ENCODE results near the gene CEACAM19.
"Not testable (repeated sequence)": the region's sequence is repeated elsewhere in the genome, so short reads cannot be mapped to it uniquely, and the experiment has no call there.

CEACAM19 gene

DNA sequence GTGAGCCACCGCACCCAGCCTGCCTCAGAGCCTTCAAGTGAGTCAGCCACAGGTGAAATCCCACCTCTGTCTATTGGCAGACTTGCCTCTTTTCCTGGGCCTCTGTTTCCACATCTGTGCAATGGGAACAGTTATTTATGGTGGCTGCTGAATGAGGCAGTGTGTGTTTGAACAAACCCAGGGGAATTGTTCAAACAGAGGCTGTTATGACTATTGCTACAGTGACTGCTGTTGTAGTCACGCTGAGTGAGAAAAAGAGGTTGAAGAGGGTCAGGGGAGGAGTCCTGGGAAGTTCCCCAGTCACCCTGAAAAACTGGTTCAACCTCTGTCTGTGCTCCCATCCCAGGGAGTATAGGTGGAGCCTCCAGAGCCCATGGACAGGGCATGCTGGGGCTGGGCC lies at the start of gene CEACAM19:
Gene CEACAM19, plus strand, starts transcription at position 83 of the 400 bp plus-strand sequence. CDS start 450 bp downstream, outside the sequence.
- DNase-seq (ENCODE audit: low spot score) = no peak

- DNase-seq (ENCODE audit: low spot score) = no peak
These were observed 48.2 kb upstream of the CEACAM19 start for GRCh38 chr19:44623080-44623479.

DNA sequence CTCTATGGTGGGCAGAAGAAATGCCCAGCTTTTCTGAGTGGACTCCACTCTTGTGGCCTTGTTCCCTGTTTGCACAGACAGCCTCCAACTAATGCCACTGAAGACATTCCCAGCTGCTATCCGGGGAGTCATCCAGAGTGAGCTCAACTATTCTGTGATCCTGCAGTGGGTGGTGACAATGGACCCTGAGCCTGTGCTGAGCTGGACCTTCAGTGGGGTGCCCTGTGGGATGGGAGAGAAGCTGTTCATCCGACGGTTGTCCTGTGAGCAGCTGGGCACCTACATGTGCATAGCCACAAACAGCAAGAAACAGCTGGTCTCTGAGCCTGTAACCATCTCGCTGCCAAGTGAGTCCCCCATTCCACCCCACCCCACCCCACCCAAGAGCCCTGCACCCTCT lies 47.7 kb upstream of the CEACAM19 start:
- no peak for DNase-seq (ENCODE audit: low spot score)

GRCh38 chr19:44624840-44625354 lies 46.4 kb upstream of the CEACAM19 start:
- DNase-seq (ENCODE audit: low spot score) = no peak

DNA sequence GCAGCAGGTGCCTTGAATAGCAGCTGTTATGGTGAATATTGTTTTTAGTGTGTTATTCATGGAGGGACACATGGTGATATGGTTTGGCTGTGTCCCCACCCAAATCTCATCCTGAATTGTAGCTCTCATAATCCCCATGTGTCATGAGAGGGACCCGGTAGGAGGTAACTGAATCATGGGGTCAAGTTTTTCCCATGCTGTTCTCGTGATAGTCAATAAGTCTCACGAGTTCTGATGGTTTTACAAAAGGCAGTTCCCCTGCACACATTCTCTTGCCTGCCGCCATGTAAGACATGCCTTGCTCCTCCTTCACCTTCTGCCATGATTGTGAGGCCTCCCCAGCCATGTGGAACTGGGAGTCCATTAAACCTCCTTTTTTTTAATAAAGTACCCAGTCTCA lies 45.6 kb upstream of the CEACAM19 start:
- not testable (repeated sequence) for DNase-seq (ENCODE audit: low spot score)

DNA sequence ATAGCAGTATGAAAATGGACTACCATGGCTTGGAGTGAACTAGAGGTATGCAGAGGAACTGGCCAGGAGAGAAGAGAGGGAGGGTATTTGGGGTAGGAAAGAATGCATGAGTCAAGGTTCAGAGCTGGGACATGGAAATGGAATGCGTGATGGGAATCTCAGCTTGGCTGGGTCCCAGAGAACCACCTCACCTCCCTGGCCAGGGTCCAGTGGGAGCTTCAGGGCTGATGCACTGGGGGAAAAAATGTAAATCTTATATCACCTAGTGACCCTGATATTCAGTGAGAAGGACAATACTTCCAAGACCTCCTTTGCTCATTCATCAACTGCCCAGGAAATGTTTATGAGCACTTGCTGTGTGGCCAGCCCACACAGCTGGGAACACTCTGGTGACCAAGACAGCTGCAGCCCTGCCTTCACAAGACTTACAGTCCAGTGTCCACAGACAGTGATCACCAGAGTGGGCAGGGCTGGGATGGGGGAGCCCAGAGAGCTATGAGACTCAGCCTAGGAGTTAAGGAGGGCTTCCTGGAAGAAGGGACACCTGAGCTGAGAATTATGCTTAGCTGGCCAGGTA lies 45.1 kb upstream of the CEACAM19 start:
- no peak for DNase-seq (ENCODE audit: low spot score)

GRCh38 chr19:44627631-44628030 lies 43.7 kb upstream of the CEACAM19 start:
- no peak for DNase-seq (ENCODE audit: low spot score)

DNA sequence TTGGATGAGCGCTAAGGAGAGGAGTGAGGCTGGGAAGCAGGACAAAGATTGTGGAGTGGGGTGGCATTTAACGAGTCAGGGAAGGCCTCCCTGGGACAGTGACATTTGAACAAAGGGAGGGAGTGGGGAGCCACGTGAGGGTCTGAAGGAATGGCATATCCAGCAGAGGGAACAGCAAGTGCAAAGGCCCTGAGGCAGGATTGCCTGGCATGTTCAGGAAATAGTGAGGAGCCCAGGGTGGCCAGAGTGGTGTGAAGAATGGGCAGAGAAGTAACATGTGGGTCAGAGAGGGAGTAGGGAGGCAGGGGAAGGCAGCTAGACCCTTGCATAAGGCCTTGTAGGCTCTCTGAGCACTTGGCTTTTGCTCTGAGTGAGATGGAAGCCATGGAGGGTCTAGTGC lies 42.5 kb upstream of the CEACAM19 start:
- DNase-seq (ENCODE audit: low spot score) = no peak

GRCh38 chr19:44631611-44632010 lies 39.7 kb upstream of the CEACAM19 start:
- DNase-seq (ENCODE audit: low spot score) = not testable (repeated sequence)

DNA sequence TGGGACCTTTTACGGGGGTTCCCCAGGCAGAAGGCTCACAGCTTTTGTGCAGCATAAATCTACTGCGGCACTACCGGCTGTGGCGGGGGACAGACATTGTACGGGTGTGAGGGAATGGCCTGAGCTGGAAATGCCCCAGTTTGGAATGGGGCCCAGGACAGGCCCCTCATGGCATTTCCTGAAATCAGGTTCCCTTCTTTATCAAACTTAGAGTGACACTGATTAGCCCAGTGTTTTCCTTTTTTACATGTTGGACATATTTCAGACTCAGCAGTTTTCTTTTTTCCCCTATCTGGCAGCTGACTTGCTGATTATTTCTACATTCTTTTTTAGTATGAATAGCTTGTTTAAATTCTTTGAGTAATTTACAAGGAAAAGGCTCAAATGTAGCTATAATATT lies 37.2 kb upstream of the CEACAM19 start:
- not testable (repeated sequence) for DNase-seq (ENCODE audit: low spot score)

GRCh38 chr19:44634785-44635184 lies 36.5 kb upstream of the CEACAM19 start:
- DNase-seq (ENCODE audit: low spot score) = no peak

- peak; percentile 20 for DNase-seq (ENCODE audit: low spot score)
These were observed 35.5 kb upstream of the CEACAM19 start for GRCh38 chr19:44635581-44636438.

- no peak for DNase-seq (ENCODE audit: low spot score)
These were observed 34.6 kb upstream of the CEACAM19 start for GRCh38 chr19:44636439-44637389.

GRCh38 chr19:44637390-44637764 lies 33.9 kb upstream of the CEACAM19 start:
- no peak for DNase-seq (ENCODE audit: low spot score)

GRCh38 chr19:44640518-44640917 lies 30.8 kb upstream of the CEACAM19 start:
- no peak for DNase-seq (ENCODE audit: low spot score)

- DNase-seq (ENCODE audit: low spot score) = no peak
These were observed 29.6 kb upstream of the CEACAM19 start for GRCh38 chr19:44641501-44642265.

DNA sequence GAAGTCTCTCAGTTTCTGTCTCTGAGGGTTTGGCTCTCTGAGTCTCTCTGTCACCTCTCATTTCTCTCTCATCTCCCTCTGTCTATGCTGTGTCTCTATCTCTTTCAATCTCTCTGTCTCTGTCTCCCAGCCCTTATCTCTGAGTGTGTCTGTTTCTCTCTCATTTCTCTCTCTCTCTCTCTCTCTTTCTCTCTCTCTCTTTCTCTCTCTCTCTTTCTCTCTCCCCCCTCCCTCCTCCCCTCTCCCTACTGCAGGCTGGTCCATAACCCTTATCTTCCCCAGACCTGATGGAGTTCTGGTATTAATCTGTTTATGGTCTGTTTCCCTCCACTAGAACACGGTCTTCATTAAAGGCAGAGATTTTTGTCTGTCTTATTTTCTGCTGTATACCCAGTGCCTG lies 28.9 kb upstream of the CEACAM19 start:
- no peak for DNase-seq (ENCODE audit: low spot score)

DNA sequence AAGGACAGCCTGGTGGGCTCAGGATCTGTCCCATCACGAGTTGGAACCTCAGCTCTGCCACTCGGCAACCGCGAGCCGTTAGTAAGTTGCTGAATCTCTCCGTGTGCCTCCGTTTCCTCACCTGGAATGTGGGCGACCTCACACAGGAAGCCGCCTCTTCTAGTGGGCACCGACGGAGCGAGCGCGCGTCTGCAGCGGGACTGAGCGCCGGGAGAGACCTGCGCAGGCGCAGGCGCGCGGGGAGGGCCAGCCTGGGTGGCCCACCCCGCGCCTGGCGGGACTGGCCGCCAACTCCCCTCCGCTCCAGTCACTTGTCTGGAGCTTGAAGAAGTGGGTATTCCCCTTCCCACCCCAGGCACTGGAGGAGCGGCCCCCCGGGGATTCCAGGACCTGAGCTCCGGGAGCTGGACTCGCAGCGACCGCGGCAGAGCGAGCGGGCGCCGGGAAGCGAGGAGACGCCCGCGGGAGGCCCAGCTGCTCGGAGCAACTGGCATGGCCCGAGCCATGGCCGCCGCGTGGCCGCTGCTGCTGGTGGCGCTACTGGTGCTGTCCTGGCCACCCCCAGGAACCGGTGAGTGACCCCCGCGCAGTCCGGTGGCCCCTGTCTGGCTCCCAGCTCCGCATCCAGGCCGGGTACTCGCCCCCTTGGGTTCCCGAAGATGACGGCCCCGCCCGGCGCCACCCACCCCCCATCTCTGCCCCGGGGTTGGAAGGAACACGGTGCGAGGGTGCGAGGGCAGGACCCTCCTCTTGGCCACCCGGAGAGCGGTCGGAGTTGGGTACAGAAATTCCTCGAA lies 27.5 kb upstream of the CEACAM19 start, which contains the start of gene PVR:
Gene PVR, plus strand, starts transcription at position 306 of the 797 bp plus-strand sequence. Its CDS starts 187 bp downstream, at position 493.
- peak; percentile 66 for DNase-seq (ENCODE audit: low spot score)

- DNase-seq (ENCODE audit: low spot score) = no peak
These were observed 26.8 kb upstream of the CEACAM19 start for GRCh38 chr19:44644402-44645016.
